Measurements from ENCODE around the gene FKBP5.

FKBP5 gene

GRCh38 chr6:35590622-35591066 lies 98.1 kb downstream of the FKBP5 start:
- no peak for ATAC-seq
- TF ChIP-seq ZNF565 (CRISPR knock-in tag; conservative IDR thresholded peaks at IDR 0.05; ENCODE audit: low read depth): no peak
- no peak for TF ChIP-seq OSR1 (CRISPR knock-in tag; IDR thresholded peaks at IDR 0.05)
- no peak for TF ChIP-seq ISL1 (CRISPR knock-in tag; IDR thresholded peaks at IDR 0.05)
- no peak for TF ChIP-seq CREB5 (CRISPR knock-in tag; IDR thresholded peaks at IDR 0.05; ENCODE audit: low read depth)
- no peak for TF ChIP-seq TOX (CRISPR knock-in tag; IDR thresholded peaks at IDR 0.05; ENCODE audit: borderline replicate concordance)
- no peak for TF ChIP-seq ESRRG (CRISPR knock-in tag; IDR thresholded peaks at IDR 0.05)
- TF ChIP-seq, protein P1, sequence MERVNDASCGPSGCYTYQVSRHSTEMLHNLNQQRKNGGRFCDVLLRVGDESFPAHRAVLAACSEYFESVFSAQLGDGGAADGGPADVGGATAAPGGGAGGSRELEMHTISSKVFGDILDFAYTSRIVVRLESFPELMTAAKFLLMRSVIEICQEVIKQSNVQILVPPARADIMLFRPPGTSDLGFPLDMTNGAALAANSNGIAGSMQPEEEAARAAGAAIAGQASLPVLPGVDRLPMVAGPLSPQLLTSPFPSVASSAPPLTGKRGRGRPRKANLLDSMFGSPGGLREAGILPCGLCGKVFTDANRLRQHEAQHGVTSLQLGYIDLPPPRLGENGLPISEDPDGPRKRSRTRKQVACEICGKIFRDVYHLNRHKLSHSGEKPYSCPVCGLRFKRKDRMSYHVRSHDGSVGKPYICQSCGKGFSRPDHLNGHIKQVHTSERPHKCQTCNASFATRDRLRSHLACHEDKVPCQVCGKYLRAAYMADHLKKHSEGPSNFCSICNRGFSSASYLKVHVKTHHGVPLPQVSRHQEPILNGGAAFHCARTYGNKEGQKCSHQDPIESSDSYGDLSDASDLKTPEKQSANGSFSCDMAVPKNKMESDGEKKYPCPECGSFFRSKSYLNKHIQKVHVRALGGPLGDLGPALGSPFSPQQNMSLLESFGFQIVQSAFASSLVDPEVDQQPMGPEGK (CRISPR knock-in tag; IDR thresholded peaks at IDR 0.05; ENCODE audit: borderline replicate concordance): no peak
- TF ChIP-seq BACH2 (CRISPR knock-in tag; IDR thresholded peaks at IDR 0.05; ENCODE audit: borderline replicate concordance): no peak
- TF ChIP-seq CSDC2 (CRISPR knock-in tag; IDR thresholded peaks at IDR 0.05): no peak
- no peak for TF ChIP-seq CSRNP3 (CRISPR knock-in tag; IDR thresholded peaks at IDR 0.05)
- TF ChIP-seq PPARA (CRISPR knock-in tag; IDR thresholded peaks at IDR 0.05; ENCODE audit: borderline replicate concordance): no peak
- TF ChIP-seq TSHZ2 (CRISPR knock-in tag; IDR thresholded peaks at IDR 0.05): no peak
- no peak for TF ChIP-seq TCF4 (CRISPR knock-in tag; IDR thresholded peaks at IDR 0.05; ENCODE audit: borderline replicate concordance)
- no peak for TF ChIP-seq GLIS3 (CRISPR knock-in tag; IDR thresholded peaks at IDR 0.05)
- TF ChIP-seq ZNF70 (CRISPR knock-in tag; IDR thresholded peaks at IDR 0.05): no peak
- TF ChIP-seq SNAI2 (CRISPR knock-in tag; IDR thresholded peaks at IDR 0.05): no peak

GRCh38 chr6:35589904-35590303 lies 98.8 kb downstream of the FKBP5 start:
- no peak for ATAC-seq
- TF ChIP-seq ZNF70 (CRISPR knock-in tag; IDR thresholded peaks at IDR 0.05): no peak
- TF ChIP-seq, protein P1 (CRISPR knock-in tag; IDR thresholded peaks at IDR 0.05; ENCODE audit: borderline replicate concordance): no peak
- no peak for TF ChIP-seq GLIS3 (CRISPR knock-in tag; IDR thresholded peaks at IDR 0.05)
- no peak for TF ChIP-seq ZNF8 (CRISPR knock-in tag; IDR thresholded peaks at IDR 0.05)
- TF ChIP-seq CSDC2 (CRISPR knock-in tag; IDR thresholded peaks at IDR 0.05): no peak

DNA sequence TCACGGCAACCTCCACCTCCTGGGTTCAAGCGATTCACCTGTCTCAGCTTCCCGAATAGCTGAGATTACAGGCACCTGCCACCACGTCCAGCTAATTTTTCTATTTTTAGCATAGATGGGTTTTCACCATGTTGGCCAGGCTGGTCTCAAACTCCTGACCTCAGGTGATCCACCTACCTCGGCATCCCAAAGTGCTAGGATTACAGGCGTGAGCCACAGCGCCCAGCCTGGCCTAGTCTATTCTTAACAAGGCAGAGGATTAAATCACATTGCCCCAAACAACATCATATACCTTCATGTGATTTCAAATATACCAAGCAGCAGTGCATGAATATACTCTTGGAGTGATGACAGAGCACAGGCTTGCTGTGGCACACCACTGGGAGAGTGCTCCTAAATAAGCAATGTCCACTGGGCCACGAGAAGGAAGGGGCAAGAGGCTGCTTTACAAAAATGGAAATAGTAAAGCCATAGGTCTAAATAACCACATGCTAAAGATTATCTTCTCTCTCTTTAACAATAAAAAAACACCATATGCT lies 99.4 kb downstream of the FKBP5 start:
- no peak for ATAC-seq
- TF ChIP-seq OSR1 (CRISPR knock-in tag; IDR thresholded peaks at IDR 0.05) (no peak), TCF4 (CRISPR knock-in tag; IDR thresholded peaks at IDR 0.05; ENCODE audit: borderline replicate concordance) (no peak), CSDC2 (CRISPR knock-in tag; IDR thresholded peaks at IDR 0.05) (no peak), CSRNP3 (CRISPR knock-in tag; IDR thresholded peaks at IDR 0.05) (no peak), ZFP30 (CRISPR knock-in tag; IDR thresholded peaks at IDR 0.05) (no peak), SNAI2 (CRISPR knock-in tag; IDR thresholded peaks at IDR 0.05) (no peak), GLIS3 (CRISPR knock-in tag; IDR thresholded peaks at IDR 0.05) (no peak), ZNF565 (CRISPR knock-in tag; conservative IDR thresholded peaks at IDR 0.05; ENCODE audit: low read depth) (no peak), ZNF8 (CRISPR knock-in tag; IDR thresholded peaks at IDR 0.05) (no peak), ZC3H10 (CRISPR knock-in tag; IDR thresholded peaks at IDR 0.05) (no peak), ISL1 (CRISPR knock-in tag; IDR thresholded peaks at IDR 0.05) (no peak), POU6F1 (CRISPR knock-in tag; IDR thresholded peaks at IDR 0.05; ENCODE audit: borderline replicate concordance, low read depth) (no peak)
- TF ChIP-seq, protein P1 (CRISPR knock-in tag; IDR thresholded peaks at IDR 0.05; ENCODE audit: borderline replicate concordance): no peak
